Measurements from ENCODE around the gene PSMB7. TPM values are rescaled to one million over a fixed set of nuclear protein-coding genes. Genes with fewer than 3 reads are reported as not detected.

Gene PSMB7
- total and polyA plus RNA-seq, 2 of the 13 experiments (the other 11 are each of a cell fraction or from before 2014, with no cell fraction given), result 259 to 291 TPM

DNA sequence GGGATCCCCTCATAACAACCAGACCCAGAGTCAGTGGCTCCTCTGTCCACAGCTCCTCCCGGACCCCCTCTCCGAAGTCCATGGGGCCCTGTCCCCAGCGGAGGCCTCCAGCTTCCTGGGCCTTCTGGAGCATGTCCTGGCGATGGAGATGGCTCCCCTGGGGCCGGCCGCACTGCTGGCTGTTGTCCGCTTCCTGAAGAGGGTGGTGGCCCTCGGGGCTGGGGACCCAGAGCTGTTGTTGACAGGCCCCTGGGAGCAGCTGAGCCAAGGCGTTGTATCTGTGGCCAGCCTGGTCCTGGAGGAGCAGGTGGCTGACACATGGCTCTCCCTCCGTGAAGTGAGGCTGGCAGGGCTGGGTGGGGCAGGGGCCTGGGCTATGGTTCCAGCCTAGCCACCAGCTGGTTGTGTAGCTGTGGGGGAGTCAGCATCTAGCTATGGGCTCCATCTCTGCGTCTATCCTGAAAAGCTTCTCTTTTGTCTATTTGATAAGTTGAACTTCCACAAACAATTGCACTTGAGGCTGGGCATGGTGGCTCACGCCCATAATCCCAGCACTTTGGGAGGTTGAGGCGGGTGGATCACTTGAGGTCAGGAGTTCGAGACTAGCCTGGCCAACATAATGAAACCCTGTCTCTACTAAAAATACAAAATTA, 39.7 kb upstream of the PSMB7 start:
- POLR2A ChIA-PET, result no interaction called here
- Histone ChIP-seq H3K4me3 (replicated peaks in 1 of 3; ENCODE audit: insufficient read depth in 1 of 3, low read depth in 2 of 3, low read length in 3 of 3) (no peak overlapping the region), H3K9me3 (ENCODE audit: low read length) (no peaks in the 10 kb centered on the region), H3K79me2 (ENCODE audit: insufficient read depth, low read length) (no peaks in the 10 kb centered on the region), H2AFZ (ENCODE audit: low read length) (no peak overlapping the region), H3K27ac (ENCODE audit: extremely low read length, insufficient read depth, low read length) (no peak overlapping the region), H3K4me2 (ENCODE audit: low read depth, low read length) (no peak overlapping the region), H4K20me1 (ENCODE audit: insufficient read depth, low read length) (no peaks in the 10 kb centered on the region), H3K4me1 (ENCODE audit: insufficient read depth, low read length) (peaks cover 10% of the 10 kb centered on the region; the same call in 1 of the 2 replicates), H3K9ac (ENCODE audit: insufficient read depth, low read depth, low read length) (no peak overlapping the region), H3K36me3 (replicated peaks in 1 of 2; ENCODE audit: control insufficient read depth in 1 of 2, insufficient read depth in 2 of 2, low read length in 2 of 2) (no peaks in the 10 kb centered on the region), H3K27me3 (ENCODE audit: control insufficient read depth in 1 of 2, insufficient read depth in 2 of 2, low read length in 2 of 2) (peaks cover 14 to 29% of the 10 kb centered on the region in 2 experiments; a peak in 3 of 5 replicates)
- CTCF ChIA-PET (ENCODE audit: low intra/inter-chr PET ratio, low total read pairs), result no interaction called here
- no TSS peak for BruUV-seq (replicated peaks)
- in situ Hi-C loops (cut with HindIII; ENCODE audit: extremely low pct_ligation_motif_present, low pct_unique_long_range_greater_than_20kb), result no loop called here
- TF ChIP-seq ZNF282 (IDR thresholded peaks at IDR 0.05; ENCODE audit: partially characterized antibody), result no peak
- TF ChIP-seq PPARG (CRISPR knock-in tag; conservative IDR thresholded peaks at IDR 0.05), result no peak
- peak; percentile 16; the same call in 1 of the 2 replicates for TF ChIP-seq ZNF687 (CRISPR knock-in tag; IDR thresholded peaks at IDR 0.05)
- TF ChIP-seq MATR3 (CRISPR knock-in tag; IDR thresholded peaks at IDR 0.05), result no peak
- TF ChIP-seq MIER2 (CRISPR knock-in tag; IDR thresholded peaks at IDR 0.05), result no peak
- no peak for TF ChIP-seq DNMT3B (CRISPR knock-in tag; conservative IDR thresholded peaks at IDR 0.05)
- TF ChIP-seq ZNF3 (CRISPR knock-in tag; IDR thresholded peaks at IDR 0.05), result no peak
- ATAC-seq (no peak), FAIRE-seq (no peak), DNase-seq (ENCODE audit: low spot score) (no peak)
- 18% methylated on average over 4 of the region's 14 CpGs for WGBS (ENCODE audit: low lambda C conversion rate)
- intact Hi-C loops (cut with micrococcal nuclease; ENCODE audit: unreplicated experiment), result no loop called here
